ENCODE results near the gene CEP112. TPM values are rescaled to one million over a fixed set of nuclear protein-coding genes. Genes with fewer than 3 reads are reported as not detected.

Gene CEP112
- total and polyA plus RNA-seq, 2 of the 13 experiments (the other 11 are each of a cell fraction or from before 2014, with no cell fraction given) = 1.2 to 3.4 TPM

GRCh38 chr17:66190738-66191592 is 968 bp downstream of the CEP112 start (continued):
- TF ChIP-seq, protein P1, sequence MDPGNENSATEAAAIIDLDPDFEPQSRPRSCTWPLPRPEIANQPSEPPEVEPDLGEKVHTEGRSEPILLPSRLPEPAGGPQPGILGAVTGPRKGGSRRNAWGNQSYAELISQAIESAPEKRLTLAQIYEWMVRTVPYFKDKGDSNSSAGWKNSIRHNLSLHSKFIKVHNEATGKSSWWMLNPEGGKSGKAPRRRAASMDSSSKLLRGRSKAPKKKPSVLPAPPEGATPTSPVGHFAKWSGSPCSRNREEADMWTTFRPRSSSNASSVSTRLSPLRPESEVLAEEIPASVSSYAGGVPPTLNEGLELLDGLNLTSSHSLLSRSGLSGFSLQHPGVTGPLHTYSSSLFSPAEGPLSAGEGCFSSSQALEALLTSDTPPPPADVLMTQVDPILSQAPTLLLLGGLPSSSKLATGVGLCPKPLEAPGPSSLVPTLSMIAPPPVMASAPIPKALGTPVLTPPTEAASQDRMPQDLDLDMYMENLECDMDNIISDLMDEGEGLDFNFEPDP (CRISPR knock-in tag; conservative IDR thresholded peaks at IDR 0.05) = no peak
- TF ChIP-seq HES4 (CRISPR knock-in tag; IDR thresholded peaks at IDR 0.05; ENCODE audit: borderline replicate concordance) (no peak), PHF20 (CRISPR knock-in tag; IDR thresholded peaks at IDR 0.05) (no peak), PHF21A (CRISPR knock-in tag; IDR thresholded peaks at IDR 0.05) (peak; percentile 24; the same call in 1 of the 2 replicates), ARID2 (CRISPR knock-in tag; IDR thresholded peaks at IDR 0.05; ENCODE audit: borderline replicate concordance) (no peak), TGIF2 (CRISPR knock-in tag; IDR thresholded peaks at IDR 0.05) (0 out of 2 replicates have a peak, but pooled peaks have one; percentile 59), MLXIP (CRISPR knock-in tag; IDR thresholded peaks at IDR 0.05; ENCODE audit: borderline replicate concordance) (no peak), ZFP62 (CRISPR knock-in tag; IDR thresholded peaks at IDR 0.05) (no peak), GPN1 (CRISPR knock-in tag; IDR thresholded peaks at IDR 0.05; ENCODE audit: borderline replicate concordance) (no peak), ZNF280D (CRISPR knock-in tag; IDR thresholded peaks at IDR 0.05) (no peak), GFI1 (CRISPR knock-in tag; IDR thresholded peaks at IDR 0.05; ENCODE audit: borderline replicate concordance) (peak; percentile 34; the same call in 1 of the 2 replicates), ZNF17 (CRISPR knock-in tag; IDR thresholded peaks at IDR 0.05) (0 out of 2 replicates have a peak, but pooled peaks have one; percentile 53), ZNF224 (CRISPR knock-in tag; IDR thresholded peaks at IDR 0.05) (no peak), ZNF772 (CRISPR knock-in tag; IDR thresholded peaks at IDR 0.05) (no peak), ZNF577 (CRISPR knock-in tag; IDR thresholded peaks at IDR 0.05; ENCODE audit: borderline replicate concordance, low read depth) (no peak), SIX4 (CRISPR knock-in tag; IDR thresholded peaks at IDR 0.05) (no peak), ADNP (CRISPR knock-in tag; IDR thresholded peaks at IDR 0.05) (no peak), EED (CRISPR knock-in tag; IDR thresholded peaks at IDR 0.05) (no peak), PCBP1 (IDR thresholded peaks at IDR 0.05; ENCODE audit: borderline replicate concordance, low read depth, low read length) (no peak)
- TF ChIP-seq, protein P2, sequence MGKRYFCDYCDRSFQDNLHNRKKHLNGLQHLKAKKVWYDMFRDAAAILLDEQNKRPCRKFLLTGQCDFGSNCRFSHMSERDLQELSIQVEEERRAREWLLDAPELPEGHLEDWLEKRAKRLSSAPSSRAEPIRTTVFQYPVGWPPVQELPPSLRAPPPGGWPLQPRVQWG (CRISPR knock-in tag; IDR thresholded peaks at IDR 0.05; ENCODE audit: borderline replicate concordance, low read depth) = no peak

Measured in HepG2 (cell line).